ENCODE results near the gene KIT. TPM values are rescaled to one million over a fixed set of nuclear protein-coding genes. Genes with fewer than 3 reads are reported as not detected.
A peak's percentile ranks its signal among the peaks of the same experiment; 100 is the strongest.
"Not testable (repeated sequence)": the region's sequence is repeated elsewhere in the genome, so short reads cannot be mapped to it uniquely, and the experiment has no call there.

Gene KIT
- 10 to 100 TPM in 5 of 12 donors, 1 to 10 TPM in 6, not detected in 1; 6.5 to 21.0 (median 9.3) TPM for polyA plus RNA-seq (ENCODE audit: insufficient read length in 12 of 12)
- long read RNA-seq, donor 1, transcript KIT-204 (2 exons, 538 nt): major isoform, 5 of 5 reads
- long read RNA-seq, donor 1, partial matches to known transcripts: 0 of 5 reads
- long read RNA-seq, donor 1, other reads (novel, unspliced or antisense): 0 of 5 reads
- long read RNA-seq, donor 2: 0 reads
- long read RNA-seq, donor 3, full-length matches to known transcripts: 1 of 1 reads
- long read RNA-seq, donor 3, partial matches to known transcripts: 0 of 1 reads
- long read RNA-seq, donor 3, other reads (novel, unspliced or antisense): 0 of 1 reads
- long read RNA-seq, donor 4: 0 reads
- long read RNA-seq, donor 5, partial matches to known transcripts: 0 of 1 reads
- long read RNA-seq, donor 5, other reads (novel, unspliced or antisense): 0 of 1 reads
- long read RNA-seq, donor 6, full-length matches to known transcripts: 1 of 1 reads
- long read RNA-seq, donor 6, partial matches to known transcripts: 0 of 1 reads
- long read RNA-seq, donor 6, other reads (novel, unspliced or antisense): 0 of 1 reads
- long read RNA-seq, donor 7: 0 reads
- long read RNA-seq, donor 8: 0 reads
- long read RNA-seq, donor 9, partial matches to known transcripts: 0 of 2 reads
- long read RNA-seq, donor 9, other reads (novel, unspliced or antisense): 0 of 2 reads
- long read RNA-seq, donor 10, partial matches to known transcripts: 0 of 3 reads
- long read RNA-seq, donor 10, other reads (novel, unspliced or antisense): 0 of 3 reads
- long read RNA-seq, donor 11: 0 reads

DNA sequence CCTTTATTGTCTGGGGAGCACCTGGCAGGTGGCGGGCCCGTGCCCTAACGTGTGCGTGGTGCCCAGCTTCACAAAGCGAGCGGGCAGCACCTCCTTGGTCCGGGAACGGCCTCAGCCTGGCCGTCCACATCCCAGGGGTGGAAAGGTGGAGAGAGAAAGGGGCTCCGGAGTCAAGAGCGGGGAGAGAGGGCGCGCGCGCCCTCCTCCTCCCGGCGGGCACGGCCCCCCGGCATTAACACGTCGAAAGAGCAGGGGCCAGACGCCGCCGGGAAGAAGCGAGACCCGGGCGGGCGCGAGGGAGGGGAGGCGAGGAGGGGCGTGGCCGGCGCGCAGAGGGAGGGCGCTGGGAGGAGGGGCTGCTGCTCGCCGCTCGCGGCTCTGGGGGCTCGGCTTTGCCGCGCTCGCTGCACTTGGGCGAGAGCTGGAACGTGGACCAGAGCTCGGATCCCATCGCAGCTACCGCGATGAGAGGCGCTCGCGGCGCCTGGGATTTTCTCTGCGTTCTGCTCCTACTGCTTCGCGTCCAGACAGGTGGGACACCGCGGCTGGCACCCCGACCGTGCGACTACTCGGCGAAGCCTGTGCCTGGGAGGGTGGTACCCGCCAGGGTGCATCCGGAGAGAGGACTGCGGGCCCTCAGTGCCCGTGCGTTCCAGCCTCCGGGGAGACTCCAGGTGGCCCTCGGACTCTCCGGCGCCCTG, at the start of gene KIT:
KIT (plus strand) TSS at position 407 of the 701 bp plus-strand sequence; CDS start at position 465, 58 bp downstream.
- peak; percentile 56 for DNase-seq

DNA sequence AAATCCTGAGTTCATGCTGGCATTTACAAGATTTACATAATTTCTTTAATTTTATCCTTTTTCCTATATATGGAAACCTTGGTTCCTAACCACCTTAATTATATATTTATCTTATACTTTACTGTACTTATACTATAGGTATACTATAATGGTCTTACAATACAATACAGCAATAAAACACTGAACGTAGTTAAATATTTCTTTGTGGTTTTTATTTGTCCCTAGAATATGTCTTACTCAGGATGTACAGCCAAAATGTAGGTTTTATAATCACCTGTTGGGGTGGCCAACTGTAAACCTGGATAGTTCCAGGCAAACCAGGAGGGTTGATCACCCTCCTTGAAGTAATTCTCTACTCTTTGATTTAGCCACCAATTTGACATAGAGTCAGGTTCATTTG, 48.4 kb upstream of the KIT start:
- DNase-seq: no peak

DNA sequence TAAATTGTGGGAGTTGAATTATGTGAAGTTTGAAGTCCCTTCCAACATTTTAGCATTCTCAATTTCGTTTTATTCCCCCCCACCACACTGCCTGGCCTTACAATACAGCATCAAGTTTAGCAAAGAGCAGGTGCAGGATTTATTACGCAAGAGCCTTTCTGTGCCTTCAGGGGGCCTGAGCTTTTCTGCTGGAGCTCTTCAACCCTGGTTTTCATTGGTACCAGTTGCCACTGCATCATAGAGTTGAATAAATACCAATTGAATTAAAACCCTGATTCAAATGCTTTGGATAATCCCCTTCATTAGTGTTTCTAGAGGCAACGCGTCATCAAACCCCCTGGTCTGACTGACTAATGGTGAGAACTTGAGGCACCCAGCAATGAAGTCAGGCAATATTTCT, 43.6 kb upstream of the KIT start:
- DNase-seq: no peak

- DNase-seq: no peak
Measured at GRCh38 chr4:54620773-54621172, 37.0 kb upstream of the KIT start.

DNA sequence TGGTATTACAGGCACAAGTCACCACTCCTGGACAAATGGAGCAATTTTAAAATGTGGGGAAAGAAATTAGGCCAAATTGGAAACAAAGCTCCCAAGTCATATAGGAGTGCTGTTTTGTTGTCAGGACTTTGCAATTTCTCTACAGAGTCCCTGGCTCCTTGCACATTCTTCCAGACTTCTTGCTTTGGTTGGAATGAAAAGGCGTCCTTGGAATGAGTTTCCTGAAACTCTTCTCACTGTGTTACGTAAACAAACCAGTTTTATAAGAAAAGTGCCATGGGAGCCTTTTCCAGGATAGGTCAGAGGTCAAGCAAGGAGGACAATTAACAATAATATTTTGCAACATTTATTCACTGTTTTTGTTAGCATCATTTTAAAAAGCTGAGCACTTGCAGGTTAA, 32.4 kb upstream of the KIT start:
- peak; percentile 7 for DNase-seq

GRCh38 chr4:54626113-54626512, 31.6 kb upstream of the KIT start:
- no peak for DNase-seq

DNA sequence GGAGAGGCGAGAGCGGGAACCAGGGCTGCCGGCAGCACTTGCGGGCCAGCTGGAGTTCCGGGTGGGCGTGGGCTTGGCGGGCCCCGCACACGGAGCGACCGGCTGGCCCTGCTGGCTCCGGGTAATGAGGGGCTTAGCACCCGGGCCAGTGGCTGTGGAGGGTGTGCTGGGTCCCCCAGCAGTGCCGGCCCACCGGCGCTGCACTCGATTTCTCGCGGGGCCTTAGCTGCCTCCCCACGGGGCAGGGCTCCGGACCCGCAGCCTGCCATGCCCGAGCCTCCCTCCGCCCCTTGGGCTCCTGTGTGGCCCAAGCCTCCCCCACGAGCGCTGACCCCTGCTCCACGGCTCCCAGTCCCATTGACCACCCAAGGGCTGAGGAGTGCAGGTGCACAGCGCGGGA, 25.2 kb upstream of the KIT start:
- no peak for DNase-seq

GRCh38 chr4:54633102-54633740, 24.5 kb upstream of the KIT start:
- not testable (repeated sequence) for DNase-seq

- no peak for DNase-seq
Measured at GRCh38 chr4:54635318-54635717, 22.4 kb upstream of the KIT start.

DNA sequence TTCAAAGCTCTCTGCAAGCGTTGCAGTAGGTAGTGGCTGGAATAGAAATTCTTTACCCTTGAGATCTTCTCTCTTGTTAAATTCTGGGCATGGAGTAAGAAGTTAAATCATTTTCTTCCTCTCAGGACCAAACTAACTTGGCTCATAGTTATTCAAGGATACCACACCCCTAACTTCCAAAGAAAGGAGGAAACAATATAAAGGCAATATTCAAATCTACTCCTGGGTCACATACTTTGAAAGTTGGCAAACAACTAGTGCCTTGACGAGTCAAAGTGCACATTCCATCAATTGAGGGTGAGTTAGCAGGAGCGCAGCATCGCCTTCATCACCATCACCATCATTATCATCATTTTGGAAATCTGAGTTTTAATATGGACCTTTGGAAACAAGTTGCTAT, 20.4 kb upstream of the KIT start:
- no peak for DNase-seq

GRCh38 chr4:54641101-54641500, 16.7 kb upstream of the KIT start:
- DNase-seq: not testable (repeated sequence)

DNA sequence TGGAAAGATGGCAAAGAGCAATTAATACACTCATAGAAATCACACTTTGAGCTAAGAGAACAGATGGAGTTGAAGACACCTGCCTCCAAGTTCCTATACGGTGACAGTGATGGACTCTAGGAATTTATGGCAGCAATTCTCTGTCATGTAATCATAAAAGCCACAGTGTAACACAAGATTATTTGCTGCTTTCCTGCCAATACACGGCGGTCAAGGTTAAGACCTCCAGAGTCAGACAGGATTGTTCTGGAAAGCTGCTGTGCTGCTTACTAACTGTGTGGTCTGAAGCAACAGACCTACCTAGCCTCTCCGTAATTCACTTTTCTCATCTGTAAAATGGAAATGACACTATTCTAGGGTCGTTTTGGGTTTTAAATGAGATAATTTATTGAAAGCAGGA, 14.6 kb upstream of the KIT start:
- DNase-seq: no peak

DNA sequence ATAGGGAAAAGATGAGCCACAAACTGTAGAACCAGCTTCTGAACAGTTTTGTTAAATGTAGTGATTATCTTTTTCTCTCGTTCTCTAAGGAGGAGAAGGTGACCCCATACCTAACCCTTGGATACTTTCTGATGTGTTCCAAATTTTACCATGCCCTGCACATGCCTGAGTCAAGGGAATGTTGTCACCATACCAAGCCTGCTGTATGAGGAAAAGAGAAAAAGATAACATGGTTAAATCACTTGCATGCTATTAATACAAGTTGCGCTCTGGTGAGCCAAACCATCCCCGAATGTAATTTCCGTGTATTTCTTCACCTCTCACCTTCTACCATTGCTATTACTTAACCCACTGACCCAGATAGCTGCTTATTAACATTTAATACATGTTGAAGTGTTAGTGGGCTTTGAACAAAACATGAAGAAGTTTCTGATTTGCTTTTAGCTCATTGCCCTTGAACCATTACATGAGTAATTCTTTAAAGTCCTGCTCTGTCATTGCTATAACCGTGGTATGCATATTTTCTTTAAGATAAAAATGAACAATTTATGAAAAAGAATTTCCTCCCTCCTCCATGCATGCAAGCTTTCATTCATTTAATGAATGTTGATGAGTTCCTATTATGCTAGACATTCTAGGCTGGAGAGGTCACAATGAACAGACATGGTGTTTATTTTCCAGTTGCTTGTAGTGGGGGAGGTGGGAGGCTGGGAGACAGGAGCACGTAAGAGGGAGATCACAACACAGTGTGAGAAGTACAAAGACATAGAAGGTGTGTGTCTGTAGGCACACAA, 13.6 kb upstream of the KIT start:
- DNase-seq: no peak

DNA sequence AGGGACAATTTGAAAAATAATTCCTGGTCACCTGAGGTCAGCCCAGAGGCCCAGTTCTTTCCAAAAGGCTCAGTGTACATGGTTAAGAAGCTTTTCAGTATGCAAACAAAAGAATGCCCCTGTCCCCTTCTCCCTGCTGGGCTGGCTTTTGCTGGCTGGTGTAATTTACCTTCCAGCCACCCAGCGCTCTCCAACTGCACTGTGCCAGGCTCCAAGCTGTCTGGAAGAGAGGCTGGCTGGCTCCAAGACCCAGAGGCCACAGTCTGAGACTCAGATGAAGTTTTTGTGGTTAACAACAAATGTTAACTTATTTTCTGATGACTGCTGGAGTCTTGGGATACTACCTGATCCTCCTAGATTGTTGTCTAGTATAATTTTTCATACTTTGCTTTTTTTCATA, 11.9 kb upstream of the KIT start:
- no peak for DNase-seq

GRCh38 chr4:54647070-54647469, 10.7 kb upstream of the KIT start:
- no peak for DNase-seq

DNA sequence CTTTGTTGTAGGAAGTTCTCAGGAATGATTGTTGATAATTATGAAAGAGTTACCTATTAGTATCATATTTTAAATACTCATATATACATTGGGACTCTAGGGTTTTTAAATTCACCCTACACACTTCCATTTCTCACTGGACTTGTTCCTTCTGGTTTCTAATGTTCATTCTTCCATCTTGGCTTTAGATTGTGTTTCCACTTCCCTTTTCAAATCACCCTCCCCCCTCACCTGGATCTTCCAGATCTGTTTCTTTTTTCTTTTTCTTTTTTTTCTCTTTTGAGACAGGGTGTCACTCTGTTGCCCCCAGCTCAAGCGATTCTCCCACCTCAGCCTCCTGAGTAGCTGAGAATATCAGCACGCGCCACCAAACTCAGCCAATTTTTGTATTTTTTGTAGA, 6.7 kb upstream of the KIT start:
- no peak for DNase-seq

DNA sequence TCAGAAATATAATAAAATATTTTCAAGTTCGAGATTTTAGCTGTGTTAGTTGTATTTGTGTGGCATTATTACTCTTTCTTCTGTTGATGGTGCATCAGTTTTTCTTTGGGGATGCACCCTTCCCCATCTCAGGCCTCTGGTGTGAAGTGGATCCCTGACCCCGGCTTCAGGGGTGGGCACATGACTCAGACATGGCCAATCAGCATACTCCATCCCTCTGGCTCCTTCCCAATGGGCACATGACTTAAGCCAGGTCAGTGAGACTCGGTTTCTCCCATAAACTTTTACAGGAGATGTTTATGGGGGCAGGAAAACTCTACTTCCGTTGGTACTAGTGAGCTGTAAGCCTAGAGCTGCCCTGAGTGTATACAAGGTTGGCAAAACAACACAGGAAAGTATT, 3.0 kb upstream of the KIT start:
- DNase-seq: no peak

GRCh38 chr4:54657185-54657550, 589 bp upstream of the KIT start:
- no peak for DNase-seq

- DNase-seq: peak; percentile 46
Measured at GRCh38 chr4:54658252-54659093, 716 bp downstream of the KIT start.

DNA sequence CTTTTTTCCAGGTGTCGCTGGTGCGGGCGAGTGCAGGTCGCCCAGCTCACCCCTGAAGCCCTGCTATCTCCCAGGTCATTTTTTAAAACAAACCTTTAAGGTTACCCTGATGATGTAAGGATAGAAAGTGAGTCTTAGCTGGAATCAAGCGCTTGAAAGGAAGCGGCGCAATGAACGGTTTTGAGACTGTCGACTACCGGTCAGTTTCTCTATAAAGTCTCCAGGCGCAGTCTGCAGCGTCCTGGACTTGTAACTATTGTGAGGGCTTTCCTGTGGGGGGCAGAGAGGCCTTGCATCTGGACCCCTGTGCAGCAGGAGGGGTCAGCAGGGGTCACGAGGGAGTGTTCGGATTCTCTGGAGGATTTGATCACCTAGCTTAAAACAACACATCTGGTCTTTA, 1.6 kb downstream of the KIT start:
- DNase-seq: peak; percentile 20

Data from muscle of arm (tissue), 14 donors.